ENCODE data around the gene TMEM81.

TMEM81 gene

DNA sequence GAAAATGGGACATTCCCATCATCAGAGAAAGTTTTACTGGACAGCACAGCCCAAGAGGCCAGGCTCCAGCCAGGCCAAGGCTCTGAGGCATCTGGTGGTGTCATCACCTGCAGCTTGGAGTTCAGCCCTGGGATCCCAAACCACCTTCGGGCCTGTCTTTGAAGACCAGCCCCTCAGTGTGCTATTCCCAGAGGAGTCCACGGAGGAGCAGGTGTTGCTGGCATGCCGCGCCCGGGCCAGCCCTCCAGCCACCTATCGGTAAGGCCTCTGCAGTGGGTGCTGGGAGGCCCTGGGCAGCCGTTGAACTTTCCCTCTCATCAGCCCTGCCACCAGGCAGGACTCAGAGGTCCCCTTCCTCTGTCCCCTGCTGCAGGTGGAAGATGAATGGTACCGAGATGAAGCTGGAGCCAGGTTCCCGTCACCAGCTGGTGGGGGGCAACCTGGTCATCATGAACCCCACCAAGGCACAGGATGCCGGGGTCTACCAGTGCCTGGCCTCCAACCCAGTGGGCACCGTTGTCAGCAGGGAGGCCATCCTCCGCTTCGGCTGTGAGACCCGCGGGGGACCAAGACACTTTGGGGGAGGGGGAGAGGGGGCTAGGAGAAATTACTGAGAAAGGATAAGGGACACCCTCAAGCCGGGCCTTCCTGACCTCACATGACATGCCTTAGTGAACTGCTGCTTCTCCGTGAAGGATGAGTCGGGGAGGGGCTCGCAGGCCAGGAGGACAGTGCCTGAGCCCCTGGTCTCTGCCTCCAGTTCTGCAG is 26.3 kb downstream of the TMEM81 start:
- DNase-seq = no peak

DNA sequence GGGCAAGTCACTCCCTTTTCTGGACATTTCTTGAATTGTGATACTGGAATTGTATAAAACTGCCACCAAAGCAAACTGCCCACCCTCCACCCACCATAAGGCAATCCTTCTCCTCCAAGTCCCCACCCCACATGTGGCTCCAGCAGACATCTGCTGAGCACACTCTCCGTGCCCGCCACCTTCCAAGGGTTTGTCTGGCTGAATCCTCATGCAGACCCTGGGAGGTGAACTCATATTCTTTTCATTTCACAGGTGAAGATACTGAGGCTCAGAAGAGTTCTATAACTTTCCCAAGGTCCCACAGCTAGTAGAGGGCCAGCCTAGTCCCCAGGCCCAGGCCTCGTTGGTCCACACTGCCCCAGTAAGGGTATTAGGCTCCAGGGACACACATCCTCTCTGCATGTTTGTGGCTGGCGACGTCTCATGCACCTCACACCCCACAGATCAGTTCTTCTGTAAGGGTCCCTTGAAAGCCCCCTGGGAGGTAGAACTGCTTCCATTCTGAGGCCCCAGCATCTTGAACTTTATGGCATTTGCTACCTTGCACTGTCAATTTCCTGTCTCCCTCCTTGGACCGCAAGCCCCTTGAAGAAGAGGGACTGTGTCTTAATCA is 27.2 kb downstream of the TMEM81 start:
- DNase-seq = no peak

- no peak for DNase-seq
These were observed 28.1 kb downstream of the TMEM81 start for GRCh38 chr1:205056188-205056611.

DNA sequence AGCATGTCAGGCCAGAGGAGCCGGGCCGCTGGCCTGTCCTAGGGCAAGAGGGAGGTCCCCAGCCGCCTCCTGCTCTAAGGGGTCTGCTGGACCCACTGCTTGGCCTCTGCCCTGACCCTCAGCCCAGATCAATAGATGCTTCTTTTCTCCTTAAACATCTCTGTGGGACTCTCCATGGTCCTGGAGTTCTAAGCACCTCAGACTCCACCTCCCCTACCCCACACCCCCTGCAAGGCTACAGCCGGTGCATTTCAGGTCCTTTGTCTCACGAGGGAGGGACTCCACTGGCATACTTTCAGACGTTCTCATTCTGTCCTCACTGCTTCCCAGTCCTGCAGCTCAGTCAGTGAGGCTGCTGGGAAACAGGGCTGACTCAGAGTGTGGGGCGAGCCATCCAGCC is 30.2 kb downstream of the TMEM81 start:
- no peak for DNase-seq

DNA sequence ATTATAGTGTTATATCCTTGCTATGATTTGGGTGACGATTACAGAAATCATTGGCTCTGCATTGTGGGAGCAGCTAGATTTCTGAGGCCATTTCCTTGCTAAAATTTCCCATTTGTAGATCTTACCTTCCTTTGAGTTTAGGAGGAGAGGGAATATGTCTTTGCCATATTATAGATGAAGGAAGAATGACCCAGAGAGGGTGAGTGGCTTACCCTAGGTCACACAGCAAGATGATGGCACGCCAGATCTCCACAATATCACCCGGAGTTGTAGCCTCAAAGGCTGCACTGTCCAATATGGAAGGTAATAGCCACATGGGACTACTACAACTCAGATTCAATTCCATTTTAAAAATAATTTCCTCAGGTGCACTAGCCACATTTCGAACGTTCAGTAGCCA is 31.0 kb downstream of the TMEM81 start:
- DNase-seq = no peak

GRCh38 chr1:205052690-205053089 is 31.6 kb downstream of the TMEM81 start:
- DNase-seq = no peak

- no peak for DNase-seq
These were observed 34.8 kb downstream of the TMEM81 start for GRCh38 chr1:205049479-205049878.

- DNase-seq = no peak
These were observed 35.9 kb downstream of the TMEM81 start for GRCh38 chr1:205048382-205048781.

GRCh38 chr1:205047764-205048231 is 36.5 kb downstream of the TMEM81 start:
- DNase-seq = no peak

- DNase-seq = no peak
These were observed 37.4 kb downstream of the TMEM81 start for GRCh38 chr1:205046870-205047269.

- DNase-seq = no peak
These were observed 39.1 kb downstream of the TMEM81 start for GRCh38 chr1:205045146-205045545.

GRCh38 chr1:205044741-205045140 is 39.5 kb downstream of the TMEM81 start:
- no peak for DNase-seq

- DNase-seq = no peak
These were observed 40.4 kb downstream of the TMEM81 start for GRCh38 chr1:205043866-205044265.

- no peak for DNase-seq
These were observed 41.1 kb downstream of the TMEM81 start, which contains the start of gene CNTN2 for GRCh38 chr1:205042911-205043806. TSS of gene CNTN2 (plus strand) at chr1:205043212. CDS start at chr1:205053186, 9,974 bp downstream.

DNA sequence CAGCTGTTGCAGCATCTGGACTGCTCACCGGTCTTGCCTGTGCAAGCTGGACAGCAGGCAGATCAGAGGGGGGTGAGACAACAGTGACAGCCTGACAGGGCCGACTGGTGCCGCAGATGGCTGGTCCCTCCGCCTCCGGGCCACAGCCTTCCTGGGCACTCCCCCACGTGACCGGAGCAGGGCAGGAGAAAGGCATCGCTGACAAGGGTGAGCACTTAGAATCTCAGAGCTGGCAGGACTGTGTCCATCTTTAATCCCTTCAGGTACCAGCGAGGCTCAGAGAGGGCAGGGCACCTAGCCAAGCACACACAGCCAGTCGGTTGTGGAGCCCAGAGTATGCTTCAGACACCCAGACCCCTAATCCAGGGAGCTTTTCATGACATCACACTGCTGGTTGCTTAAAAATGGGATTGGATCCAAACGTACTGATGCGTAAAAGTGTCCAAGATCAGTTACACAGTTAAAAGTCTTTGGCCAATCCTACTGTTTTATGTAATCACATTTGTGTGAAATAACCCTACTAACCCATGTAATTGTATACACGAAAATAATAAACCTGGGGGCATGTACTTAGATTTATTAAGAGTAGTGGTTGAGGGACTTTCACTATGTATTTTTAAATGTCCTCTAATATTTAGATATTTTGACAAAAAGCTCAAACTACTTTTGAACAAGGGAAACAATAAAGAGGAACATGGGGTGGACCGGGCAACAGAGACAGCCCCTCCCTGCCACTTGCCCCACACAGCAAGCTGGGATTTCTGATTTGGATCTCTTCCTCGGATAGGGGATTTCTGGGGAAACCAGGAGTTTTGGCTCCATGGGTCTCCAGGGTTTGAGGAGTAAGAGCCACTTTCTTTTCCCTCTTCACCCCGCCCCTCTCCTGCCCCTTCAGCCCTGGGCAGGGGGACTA is 42.0 kb downstream of the TMEM81 start:
- DNase-seq = no peak

- no peak for DNase-seq
These were observed 43.1 kb downstream of the TMEM81 start for GRCh38 chr1:205041001-205041715.

- no peak for DNase-seq
These were observed 46.0 kb downstream of the TMEM81 start for GRCh38 chr1:205038132-205038786.

- DNase-seq = no peak
These were observed 46.7 kb downstream of the TMEM81 start for GRCh38 chr1:205037539-205037938.
